ENCODE results near the gene ATP9A.
A peak's percentile ranks its signal among the peaks of the same experiment; 100 is the strongest.
"Not testable (repeated sequence)": the region's sequence is repeated elsewhere in the genome, so short reads cannot be mapped to it uniquely, and the experiment has no call there.

Gene ATP9A

DNA sequence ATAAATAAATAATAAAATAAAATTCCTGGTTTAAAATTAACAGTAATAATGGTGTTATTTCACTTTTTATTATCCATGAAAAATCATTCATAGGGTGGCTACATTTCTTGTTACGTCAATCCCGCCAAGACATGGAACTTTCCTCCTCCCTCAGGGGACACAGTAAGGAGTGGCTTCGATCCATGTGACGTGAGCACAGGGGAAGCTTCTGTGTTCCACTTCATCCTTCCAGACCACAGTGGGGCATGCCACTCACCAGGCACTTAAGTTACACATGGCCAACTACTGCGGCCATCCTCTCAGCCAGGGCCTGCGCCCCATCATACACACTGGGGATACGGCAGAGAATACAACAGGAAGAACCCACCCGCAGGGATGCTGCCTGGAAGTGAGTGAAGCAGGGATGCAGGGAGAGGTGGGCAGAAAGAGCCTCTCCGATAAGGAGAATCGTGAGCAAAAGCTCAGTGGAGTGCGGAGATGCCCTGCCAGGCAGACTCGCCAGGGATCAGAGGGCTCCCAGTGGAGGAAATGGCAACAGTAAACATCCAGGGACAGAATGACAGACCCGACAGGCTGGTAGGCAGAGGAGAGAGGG is 75.3 kb downstream of the ATP9A start:
- no peak for DNase-seq (ENCODE audit: low read depth)

DNA sequence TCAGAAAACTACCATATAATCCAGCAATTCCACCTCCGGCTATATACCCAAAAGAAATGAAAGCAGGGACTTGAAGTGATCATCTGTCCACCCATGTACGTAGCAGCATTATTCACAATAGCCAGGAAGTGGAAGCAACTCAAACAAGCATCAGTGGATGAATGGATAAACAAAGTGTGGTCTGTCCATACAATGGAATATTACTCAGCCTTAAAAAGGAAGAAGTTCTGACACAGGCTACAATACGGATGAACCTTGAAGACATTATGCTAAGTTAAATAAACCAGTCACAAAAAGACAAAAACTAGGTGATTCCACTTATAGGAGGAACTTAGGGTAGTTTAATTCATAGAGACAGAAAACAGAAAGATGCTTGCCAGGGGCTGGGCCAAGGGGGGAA is 76.5 kb downstream of the ATP9A start:
- no peak for DNase-seq (ENCODE audit: low read depth)

DNA sequence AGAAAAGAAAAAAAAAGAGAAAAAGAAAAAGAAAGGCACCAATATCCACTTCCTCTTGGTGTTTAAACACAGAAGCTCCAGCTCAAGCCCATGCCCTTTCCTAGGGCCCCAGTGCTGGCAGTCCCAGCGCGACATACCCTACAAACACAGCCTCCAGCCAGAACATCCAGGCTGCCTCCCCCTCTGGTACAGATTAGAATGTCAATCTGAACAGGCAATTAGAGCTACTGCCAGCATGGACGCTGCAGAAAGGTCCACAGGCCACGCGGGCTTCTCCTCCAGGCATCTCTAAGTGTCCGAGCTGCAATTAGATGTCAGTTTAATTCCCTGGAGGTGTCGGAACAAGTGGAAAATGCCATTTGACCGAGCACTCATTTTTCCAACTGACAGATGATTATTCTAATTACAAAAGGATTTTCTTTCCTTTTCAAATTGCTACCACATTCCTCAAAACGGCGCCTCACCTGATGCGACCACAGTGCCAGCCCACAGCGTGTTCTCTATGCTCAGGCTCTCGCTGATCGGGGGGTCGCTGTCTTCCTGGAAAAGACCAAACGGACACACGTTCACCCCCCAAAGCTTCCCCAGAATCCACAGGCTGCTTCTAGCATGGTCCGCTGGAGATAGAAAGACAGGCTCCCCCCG is 79.5 kb downstream of the ATP9A start:
- no peak for DNase-seq (ENCODE audit: low read depth)

DNA sequence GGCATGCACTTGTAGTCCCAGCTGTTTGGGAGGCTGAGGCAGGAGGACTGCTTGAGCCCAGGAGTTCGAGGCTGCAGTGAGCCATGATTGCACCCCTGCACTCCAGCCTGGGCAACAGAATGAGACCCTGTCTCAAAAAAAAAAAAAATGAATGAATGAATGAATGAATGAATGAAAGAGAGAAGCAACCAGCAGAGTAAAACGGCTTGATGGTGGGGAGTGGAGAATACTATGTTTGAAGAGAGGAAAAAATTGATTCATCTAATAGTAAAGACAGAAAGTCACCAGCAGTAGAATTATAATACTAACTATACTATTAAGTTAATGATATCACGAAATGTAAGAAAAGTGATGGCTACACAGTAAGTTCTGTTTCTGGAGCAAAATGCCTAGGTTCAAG is 80.6 kb downstream of the ATP9A start:
- no peak for DNase-seq (ENCODE audit: low read depth)

DNA sequence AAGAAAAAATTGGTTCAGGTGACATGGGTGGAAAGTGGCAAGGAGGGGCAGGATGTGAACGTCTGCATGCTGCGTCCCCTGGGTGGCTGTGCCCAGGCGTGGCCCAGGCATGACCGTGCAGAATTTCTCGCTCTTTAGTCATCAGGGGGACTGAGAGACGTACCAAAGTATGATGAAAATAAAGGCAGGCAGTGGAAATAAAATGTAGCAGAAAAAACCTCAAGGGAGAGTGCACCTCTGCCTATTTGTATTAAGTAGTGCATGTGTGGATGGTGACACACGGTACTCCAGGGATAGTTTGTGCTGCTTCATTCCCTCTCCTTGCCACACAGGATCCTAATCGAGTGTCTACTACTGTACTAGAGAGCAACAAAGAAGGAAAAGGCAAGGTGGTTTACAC is 81.1 kb downstream of the ATP9A start:
- no peak for DNase-seq (ENCODE audit: low read depth)

DNA sequence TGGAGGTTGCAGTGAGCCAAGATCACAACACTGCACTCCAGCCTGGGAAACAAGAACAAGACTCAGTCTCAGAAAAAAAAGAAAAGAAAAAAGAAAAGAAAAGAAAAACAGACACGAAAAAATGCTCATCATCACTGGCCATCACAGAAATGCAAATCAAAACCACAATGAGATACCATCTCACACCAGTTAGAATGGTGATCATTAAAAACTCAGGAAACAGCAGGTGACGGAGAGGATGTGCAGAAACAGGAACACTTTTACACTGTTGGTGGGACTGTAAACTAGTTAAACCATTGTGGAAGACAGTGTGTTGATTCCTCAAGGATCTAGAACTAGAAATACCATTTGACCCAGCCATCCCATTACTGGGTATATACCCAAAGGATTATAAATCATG is 82.7 kb downstream of the ATP9A start:
- not testable (repeated sequence) for DNase-seq (ENCODE audit: low read depth)

DNA sequence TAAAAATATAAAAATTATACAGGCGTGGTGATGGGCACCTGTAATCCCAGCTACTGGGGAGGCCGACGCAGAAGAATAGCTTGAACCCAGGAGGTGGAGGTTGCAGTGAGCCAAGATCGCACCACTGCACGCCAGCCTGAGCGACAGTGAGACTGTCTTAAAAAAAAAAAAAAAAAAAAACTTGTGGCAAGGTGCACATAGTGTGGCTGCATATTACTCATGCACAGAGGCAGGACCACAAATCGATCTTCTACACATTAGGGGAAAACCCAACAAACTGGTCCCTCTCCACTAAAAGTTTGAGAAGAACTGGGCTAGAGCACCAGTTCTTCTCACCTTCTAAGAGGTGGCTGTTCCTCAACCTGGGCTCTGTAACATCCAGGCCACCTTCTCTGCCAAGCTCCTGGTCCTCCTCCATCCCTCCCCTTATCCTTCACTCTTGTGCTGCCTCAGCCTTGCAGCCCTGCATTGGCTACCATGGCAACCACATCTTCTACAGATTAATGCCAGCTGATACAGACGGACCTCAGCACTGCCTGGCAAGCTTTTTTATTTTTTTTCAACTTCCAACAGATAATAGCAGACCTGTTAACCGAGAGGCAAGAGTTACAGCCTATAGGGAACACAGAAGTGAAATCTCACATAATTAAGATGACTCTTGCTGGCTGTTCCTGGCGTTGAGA is 88.0 kb downstream of the ATP9A start:
- no peak for DNase-seq (ENCODE audit: low read depth)

DNA sequence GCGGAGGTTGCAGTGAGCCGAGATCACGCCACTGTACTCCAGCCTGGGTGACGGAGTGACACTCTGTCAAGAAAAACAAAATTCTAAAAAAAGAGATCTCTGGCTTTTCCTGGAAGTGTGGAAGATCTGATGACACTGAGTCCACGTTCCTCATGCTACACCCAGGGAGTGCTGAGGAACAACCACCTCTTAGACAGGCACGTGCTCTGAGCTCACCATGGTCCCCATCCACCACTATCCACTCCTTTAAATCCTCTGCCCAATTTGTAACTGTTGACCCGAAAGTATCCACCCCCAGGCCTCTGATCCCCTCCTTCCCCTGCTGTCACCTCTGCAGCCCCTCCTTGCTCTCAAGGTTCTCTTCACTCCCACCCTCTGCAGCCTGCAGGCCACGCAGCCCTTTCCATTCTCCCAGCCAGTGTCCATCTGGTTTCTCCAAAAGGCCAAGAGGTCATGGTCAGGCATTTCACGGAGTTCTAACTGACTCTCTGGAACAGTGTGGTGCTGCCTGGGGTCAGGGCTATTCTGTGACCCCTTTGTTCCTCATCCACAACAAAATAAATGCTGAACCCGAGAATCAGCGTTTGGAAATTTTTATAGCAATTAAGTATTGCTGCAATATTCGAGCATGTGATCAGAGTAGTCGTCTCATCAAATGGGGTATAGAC is 88.8 kb downstream of the ATP9A start:
- DNase-seq (ENCODE audit: low read depth), result no peak

DNA sequence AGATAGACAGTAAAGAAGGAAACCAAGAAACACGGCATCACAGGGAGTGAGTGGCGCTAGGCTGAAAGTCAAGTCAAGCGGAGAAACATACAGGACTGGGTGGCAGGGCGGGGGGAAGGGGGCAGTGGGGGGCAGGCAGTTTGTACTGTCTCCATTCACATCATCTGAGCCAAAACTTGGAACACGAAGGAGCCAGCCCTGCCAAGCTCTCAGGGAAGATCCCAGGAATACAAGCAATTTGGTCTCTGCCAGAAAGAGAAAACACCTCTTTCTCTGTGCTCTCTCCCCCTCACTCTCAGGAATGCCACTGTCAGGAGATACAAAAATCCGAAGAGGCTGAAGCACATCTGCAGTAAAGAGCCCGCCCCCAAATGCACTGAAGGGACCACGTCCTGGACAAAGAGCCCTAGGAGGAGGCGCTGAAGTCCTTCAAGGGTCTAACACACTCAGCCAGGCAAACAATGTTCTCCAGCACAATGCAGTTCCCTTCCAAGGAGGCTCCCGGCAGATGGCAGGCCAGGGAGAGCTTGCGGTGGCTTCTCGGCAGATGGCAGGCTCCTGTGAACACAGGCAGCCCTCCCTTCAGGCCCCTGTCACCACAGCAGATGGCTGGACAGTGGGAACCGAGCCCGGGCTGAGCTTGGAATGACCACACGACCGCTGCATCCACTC is 90.0 kb downstream of the ATP9A start:
- DNase-seq (ENCODE audit: low read depth), result no peak

DNA sequence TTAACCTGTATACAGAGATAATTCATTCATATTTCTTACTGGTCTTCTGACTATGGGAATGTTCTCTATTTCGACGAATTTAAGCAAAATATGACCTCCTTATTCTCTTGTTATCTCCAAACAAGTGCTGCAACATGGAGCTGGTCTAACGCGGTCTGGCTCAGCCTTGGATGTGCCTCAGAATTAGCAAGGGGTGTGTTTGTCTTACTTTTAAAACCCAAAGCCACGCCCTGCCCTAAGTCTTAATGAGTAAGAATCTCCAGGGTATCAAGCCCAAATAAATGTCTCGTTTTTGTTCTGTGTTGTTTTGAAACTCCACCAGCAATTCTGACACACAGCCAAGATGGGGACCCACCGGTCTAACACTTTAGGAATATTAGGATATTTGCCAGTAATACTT is 99.2 kb downstream of the ATP9A start:
- no peak for DNase-seq (ENCODE audit: low read depth)

DNA sequence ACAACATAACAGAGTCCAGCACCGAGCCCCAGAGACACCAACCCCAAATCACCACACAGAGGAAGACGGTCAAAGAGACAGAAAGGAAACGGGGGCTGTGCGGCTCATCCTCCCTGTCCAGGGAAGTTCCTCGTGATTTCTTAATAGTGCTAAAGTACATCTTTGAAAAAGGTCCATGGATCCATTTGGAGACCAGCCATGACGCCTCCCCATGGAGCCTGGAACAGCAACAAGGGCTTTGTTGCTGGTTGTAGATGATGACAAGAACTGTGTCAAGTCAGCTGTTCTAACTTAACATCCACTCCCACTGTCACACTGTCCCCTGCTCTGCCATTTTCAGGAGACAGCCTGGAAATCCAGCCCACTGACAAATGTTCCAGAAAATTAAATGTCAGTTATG is 99.7 kb downstream of the ATP9A start:
- DNase-seq (ENCODE audit: low read depth), result no peak

DNA sequence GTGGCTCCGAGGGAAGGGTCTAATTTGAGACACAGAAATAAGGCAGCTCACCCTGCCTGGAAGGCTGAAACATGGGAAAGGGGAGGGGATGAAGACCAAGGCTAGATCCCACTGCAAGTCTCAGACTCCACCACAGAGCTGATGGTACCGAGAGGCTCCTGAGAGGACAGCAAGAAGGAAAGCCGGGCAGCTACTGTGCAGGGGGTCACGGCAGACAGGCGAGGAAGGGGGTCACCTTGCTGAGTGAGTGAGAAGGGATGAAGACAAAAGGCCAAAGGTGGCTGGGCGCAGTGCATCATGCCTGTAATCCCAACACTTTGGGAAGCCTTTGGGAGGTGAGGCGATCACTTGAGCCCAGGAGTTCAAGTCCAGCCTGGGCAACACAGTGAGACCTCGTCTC is 100.7 kb downstream of the ATP9A start:
- DNase-seq (ENCODE audit: low read depth), result no peak

DNA sequence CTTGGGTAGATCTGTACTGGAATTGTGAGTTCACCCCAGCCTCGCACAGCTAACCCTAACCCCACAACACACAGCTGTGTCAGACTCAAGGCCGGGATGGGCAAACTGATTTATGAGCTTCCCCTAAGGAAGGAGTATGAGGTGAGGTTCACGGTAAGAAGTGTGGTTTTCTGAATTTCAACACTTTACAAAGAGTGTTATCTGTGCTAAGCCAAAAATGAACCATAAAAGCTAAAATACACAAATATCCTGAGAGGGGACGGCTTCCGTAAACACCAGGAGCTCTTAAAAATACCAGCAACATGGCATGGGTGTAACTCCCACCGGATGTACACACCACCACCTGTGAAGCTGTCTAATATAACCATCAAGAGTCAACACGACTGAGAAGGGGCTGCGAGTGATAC is 101.2 kb downstream of the ATP9A start:
- no peak for DNase-seq (ENCODE audit: low read depth)

DNA sequence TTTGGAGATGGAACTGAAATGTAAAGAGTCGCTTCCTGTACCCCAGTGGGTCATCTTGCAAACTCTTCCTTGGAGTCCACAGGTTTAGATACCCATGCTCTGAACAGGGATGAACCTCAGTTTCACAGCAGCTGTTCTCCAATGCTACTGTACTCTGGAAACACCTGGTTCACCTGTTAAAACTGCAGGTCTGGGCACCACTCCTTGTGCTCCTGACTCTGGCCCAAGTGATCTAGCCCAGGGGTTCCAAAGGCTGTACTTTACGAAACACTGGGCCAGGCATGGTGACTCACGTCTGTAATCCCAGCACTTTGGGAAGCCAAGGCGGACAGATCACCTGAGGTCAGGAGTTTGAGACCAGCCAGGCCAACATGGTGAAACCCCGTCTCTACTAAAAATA is 102.1 kb downstream of the ATP9A start:
- no peak for DNase-seq (ENCODE audit: low read depth)

DNA sequence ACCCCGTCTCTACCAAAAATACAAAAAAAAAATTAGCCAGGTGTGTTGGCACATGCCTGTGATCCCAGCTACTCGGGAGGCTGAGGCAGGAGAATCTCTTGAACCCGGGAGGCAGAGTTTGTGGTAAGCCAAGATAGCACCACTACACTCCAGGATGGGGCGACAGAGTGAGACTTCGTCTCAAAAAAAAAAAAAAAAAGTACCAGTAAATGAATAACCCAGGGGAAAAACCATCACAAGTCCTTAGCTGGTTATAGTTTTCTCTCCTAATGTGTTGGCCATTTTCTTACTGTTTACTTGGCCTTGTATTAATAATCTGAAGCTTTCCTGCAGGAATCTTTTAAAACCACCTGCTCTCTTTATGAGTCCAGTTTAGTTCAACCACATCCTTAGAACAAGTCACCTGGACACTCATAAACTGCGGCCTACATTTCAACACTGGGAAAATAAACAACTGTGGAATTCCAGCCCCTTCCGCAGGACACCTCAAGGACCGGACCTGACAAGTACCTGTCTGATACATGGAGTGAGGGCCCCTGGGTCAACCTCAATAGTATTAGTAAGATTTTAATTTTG is 102.6 kb downstream of the ATP9A start:
- no peak for DNase-seq (ENCODE audit: low read depth)

DNA sequence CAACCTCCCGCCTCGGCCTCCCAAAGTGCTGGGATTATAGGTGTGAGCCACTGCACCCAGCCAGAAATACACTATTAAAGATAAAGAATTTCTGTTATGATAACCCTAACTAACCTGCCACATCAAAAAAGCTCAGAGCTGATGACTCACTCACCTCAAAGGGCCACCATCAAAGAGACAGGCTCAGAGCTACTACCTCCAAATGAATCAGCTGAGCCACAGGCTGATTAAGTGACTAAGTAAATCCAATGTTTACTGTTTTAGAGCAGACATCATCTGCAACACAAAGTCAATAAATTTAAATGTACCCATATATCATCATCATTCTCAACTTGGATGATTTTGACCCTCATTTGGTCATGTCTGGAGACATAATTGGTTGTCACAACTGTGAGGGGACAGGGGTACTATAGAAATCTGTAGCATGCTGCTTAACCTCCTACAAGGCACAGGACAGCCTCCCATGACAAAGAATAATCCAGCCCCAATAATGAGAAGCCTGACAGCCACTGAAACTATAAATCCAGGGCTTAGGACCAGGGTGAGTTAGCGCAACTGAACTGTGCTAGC is 106.5 kb downstream of the ATP9A start:
- peak; percentile 28 for DNase-seq (ENCODE audit: low read depth)

DNA sequence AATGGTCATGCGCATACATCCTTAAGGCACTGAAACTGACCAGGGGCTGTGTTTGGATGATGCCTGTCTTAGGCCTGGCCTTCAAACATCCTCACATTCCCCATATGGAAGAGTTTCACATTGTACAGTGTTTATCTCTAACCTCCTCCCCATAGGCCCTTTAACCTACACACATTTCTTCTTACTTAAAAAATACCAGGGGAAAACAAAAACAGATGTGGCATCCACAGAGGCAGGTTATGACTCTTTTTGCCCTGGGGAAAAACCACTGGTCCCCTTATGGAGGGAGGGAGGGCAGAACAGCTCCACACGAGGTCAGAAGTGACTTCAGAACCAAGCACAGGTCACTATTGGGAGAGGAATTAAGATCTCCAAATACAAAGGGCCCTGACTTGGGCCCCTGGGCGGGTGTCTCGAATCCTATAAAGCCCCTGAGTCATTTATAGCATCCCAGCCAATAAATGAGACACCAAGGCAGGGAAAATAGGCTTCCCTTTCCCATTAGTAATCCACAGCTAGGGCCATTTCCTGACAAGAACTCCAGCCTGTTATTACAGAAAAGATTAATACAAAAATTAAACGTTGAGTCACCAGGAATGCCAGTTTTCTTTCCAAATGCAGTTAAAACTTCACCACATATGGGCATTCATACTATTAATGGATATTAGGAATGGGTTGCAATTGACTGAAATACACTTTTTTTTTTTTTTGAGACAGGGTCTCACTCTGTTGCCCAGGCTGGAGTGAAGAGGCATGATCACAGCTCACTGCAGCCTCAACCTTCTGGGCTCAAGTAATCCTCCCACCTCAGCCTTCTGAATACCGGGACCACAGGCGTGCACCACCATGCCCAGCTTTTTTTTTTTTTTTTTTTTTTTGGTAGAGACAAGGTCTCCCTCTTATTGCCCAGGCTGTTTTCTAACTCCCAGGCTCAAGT is 107.2 kb downstream of the ATP9A start:
- DNase-seq (ENCODE audit: low read depth), result peak; percentile 89

DNA sequence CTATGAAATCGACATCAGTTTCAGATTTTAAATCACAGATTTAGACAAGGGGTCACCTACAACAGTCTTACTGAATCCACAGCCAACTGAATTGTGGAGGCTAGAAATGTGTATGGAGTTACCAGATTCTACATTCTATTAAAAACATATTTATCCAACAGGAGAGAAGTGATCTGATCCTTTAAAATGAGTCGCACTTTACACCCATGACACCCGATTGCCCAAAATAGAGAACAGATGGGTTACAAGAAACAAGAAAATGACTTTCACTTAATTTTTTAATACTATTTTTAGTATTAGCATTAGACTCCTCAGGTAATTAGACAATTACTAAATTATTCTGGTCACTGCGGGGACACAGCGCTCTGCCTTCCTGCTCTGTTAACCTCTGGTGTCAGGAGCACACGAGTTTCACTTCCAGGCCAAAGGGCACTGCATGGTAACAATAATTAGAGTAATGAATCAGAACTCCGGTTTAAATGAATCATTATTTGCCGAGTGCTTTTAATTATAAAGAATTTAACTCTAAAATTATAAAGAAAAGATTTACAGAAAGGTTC is 108.6 kb downstream of the ATP9A start:
- DNase-seq (ENCODE audit: low read depth), result no peak

DNA sequence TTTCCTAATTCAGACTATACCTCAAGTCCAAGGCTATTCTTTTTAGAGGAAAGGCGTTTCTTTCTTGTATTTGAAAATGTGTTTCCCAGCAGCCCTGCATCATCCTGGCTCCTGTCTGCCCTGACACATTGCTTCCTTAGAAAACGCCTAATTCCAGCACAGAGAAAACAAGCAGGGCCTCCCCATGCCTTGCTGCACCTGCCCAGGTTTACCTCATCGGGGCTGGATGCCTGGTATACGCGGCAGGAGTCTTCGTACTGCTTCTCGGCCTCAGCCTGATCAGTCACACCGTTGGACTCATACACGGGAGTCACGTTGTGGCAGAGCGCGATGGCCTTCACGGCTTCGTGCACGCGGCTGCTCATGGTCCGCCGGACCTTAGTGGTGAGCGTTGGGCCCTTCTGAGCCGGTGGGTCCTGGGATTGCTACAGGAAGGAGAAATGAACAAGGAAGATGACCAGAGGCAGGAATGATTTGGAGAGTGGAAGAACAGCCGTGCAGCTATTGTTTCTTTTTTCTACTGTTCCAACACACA is 111.4 kb downstream of the ATP9A start:
- DNase-seq (ENCODE audit: low read depth), result no peak

DNA sequence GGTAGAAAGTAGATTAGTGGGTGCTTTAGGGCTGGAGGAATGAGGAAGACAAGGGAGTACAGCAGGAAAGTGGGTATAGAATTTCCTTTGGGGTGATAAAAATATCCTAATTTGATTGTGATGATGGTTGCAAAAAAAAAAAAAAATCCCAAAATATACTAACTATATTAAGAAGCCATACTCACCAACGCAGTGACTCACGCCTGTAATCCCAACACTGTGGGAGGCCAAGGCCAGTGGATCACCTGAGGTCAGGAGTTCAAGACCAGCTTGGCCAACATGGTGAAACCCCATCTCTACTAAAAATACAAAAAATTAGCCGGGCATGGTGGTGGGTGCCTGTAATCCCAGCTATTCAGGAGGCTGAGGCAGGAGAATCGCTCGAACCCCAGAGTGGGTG is 112.1 kb downstream of the ATP9A start:
- DNase-seq (ENCODE audit: low read depth), result not testable (repeated sequence)

Data from GM04504 (cell line).